Putamen (tissue), 1 donor: ENCODE data around the gene KCND3.

ENCODE experiments used
- DNase-seq: peaks from one replicate; pipeline ENCODE4 v3.0.0-alpha.2; 2016; ENCODE audit warnings: low spot score

KCND3 gene

DNA sequence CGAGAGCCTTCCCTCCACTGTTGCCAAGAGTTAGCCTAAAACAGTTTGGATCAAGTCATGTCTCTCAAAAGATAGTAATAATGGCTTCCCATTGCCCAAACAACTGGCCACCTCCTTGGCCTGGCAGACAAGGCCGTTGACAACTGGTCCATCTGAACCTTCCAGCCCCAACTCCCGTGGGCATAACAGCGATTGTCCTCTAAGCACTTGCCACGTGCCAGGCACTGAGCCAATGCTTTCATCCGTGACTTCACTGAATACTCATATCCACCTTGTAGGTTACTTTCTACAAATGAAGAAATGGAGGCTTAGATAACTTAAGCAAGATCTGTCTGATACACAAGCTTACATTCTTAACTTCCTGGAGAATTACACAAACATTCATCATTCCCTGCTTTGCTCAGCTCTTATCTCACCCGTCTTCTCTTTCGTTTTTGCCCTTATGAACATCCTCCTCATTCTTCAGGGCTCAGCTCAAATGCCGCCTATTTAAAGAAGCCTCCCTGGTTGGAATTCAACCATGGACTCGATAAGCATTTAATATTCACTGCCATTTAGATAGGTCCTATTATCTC, 106.4 kb downstream of the KCND3 start:
- no peak for DNase-seq

DNA sequence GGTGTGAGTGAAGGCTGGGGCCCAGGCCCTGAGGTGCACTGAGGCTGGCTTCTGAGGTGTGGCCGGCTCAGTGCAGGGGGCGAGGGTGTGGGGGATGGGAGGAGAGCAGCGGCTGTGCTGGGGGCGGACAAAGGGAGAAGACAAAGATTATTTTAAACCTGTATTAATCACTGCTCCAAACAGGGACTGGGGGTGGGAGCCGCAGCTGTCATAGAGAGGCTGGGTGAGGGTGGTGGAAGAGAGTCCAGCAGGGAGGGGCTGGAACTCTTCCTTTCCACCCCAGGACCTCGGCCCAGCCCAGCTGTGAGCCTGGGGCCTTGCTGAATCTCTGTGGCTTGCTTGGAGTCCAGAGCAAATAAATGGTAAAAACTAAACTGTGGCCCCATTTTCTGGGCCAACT, 106.9 kb downstream of the KCND3 start:
- no peak for DNase-seq

DNA sequence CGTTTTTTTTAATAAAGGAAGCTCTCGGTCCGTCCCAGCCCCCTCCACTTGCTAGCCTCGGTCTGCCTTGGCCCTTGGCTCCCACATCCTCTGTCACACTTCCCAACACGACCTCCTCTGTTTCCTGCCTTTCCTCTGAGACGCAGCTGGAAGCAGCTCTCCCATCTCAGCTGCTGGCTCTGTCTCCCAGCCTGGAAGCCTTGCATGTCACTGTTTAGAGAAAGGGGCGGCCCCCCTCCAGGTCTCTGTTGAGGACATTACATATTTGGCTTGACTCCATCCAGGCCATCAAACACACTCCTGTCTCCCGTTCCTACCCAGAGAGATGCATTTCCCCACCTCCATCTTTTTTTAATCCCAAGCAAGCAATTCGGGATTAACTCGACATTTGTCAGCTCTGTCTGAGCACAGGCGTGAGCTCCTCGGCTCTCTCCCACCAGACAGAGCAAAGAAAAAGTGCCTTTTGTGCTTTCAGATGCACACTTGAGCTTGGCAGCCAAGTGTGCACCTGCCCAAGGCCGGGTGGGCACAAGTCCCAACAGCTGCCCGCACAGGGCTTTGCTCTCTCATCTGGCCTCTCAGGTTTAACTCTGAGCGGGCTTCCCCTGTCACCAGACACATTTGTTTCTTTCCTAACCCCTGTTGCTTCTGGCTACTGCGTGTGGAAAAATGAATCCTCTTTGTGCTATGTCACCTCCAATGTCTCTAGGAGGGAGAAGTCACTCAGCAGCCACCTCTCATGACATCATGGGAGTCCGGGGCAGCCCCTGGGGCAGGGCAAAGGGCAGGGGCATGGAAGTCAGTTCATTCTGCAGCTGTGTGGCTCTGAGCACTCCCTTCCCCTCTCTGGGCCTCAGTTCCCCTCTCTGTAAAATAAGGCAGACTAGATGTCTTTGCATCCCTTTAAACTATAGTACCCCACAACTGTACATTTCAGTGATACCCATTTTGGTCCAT, 108.3 kb downstream of the KCND3 start:
- DNase-seq, result no peak

DNA sequence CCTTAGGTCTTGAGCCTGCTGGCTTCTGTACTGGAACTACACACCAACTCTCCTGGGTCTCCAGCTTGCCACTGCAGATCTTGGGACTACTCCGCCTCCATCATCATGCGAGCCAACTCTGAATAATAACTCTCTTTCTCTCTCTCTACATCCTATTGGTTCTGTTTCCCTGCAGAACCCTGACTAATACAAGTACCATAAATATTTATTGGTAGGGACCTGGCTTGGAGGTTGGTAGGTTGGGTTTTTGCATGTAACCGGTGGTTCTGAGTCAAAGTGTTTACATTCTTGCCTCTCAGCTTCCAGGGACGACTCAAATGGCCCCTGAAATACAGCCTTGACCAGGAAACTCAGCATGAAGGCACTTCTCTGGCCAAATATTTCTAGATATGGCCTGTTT, 110.4 kb downstream of the KCND3 start:
- DNase-seq, result no peak

DNA sequence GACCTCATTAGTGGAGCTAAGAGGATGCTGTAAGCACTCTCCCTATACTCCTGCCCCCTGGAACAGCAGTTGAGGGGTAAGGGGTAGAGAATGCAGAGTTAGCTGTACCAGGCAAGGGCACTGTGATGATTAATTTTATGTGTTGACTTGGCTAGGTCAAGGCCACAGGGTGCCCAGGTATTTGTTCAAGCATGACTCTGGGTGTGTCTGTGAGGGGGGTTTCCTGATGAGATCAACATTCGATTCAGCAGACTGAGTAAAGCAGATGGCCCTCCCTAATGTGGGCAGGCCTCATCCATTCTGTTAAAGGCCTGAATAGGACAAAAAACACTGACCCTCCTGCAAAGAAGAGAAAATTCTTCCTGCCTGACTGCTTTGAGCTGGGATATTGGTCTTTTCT, 110.8 kb downstream of the KCND3 start:
- no peak for DNase-seq

DNA sequence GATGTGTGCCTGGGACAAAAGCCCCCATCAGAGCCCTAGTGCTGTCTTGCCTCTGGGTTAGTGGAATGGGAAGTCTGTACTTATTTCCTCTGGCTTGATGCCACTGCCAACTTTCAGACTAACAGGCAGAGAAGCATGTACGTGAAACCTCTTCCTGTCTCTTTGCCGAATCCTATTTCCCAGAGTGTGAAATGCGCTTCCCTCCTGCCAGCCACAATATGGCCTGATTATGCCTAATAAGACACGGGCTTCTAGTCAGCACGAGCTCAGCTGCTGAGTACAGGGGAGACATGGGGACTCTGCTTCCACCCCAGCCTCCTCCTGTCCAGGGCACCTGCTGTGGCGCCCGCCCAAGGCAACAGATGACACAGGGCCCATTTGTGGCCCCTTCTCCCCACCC, 111.4 kb downstream of the KCND3 start:
- no peak for DNase-seq

DNA sequence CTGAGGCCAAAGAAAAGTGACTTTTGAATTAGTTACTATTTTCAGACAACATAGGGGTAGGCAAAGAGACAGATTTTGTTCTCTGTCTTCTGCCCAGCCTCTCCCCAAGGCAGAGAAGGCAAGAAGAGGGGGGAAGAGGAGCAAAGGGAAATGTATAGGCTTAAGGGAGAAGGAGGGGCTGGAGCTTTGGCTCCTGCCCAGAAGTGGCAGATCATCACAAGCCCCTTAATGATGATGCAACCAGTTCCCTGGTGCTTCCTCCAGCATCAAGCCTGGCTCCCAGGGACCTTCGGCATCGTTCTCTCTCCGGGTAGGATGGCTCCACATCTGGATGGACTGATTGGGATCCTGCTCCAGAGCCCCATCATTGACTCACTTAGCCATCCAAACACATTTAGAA, 112.8 kb downstream of the KCND3 start:
- DNase-seq, result no peak

DNA sequence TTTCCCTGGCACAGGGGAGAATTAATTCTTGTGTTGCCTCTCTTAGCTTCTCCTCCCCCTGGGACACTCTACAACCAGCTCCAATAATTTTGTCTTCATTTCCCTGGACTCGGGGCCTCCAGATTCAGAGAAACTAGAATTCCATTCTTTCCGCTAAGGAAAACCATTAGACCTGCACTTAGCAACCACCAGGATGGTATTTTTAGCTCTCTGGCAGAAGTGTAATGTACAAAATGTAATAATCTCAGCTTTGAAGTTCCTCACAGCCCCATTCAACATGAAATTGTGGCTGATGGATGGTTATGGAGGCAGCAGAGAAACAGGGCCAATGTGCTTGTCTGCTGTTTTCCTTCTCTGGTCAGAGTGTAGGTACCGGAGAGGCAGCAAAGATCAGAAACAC, 113.8 kb downstream of the KCND3 start:
- DNase-seq, result no peak

DNA sequence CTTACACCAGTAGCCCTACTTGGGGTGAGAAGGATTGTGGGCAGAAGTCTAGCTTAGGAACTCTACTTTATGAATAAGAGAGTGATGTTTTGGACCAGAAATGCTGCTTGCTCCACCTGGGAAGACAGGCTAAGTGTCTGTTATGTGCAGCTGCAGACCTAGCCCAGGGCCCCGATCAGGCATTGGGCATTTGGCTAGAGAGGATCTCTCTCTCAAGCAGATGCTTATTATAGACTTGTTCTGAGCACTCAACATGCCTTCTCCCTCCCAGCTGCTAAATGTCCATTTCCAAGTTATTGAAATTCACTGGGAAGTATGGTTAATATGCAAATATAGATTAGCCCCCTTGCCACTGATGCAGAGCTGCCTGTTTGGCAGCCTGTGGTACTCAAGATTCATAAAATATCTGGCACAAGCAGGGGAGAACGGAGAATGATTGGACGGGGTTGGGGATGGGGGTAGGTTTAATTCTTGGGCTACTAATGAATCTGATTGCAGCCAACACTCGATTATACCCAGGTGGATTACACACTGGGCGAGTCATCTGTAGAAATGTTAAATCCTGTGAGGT, 115.9 kb downstream of the KCND3 start:
- no peak for DNase-seq

DNA sequence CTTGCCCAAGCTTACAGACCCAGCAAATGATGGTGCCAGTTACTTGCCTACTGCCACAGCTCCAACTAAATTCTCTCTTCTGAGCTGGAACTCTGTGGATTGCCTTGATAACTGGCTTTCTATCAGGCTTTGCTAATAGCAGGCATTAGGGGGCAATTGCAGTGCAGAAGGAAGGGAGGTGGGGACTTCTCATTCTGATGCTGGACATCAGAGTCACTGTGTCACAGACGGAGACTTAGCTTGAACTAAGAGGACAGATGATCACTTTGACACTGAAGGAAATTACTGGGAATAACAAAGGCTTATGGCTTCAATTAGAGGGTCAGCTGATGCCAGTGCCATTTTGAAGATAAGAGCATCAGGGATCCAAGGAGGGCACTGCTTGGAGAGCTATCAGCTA, 119.3 kb downstream of the KCND3 start:
- no peak for DNase-seq

DNA sequence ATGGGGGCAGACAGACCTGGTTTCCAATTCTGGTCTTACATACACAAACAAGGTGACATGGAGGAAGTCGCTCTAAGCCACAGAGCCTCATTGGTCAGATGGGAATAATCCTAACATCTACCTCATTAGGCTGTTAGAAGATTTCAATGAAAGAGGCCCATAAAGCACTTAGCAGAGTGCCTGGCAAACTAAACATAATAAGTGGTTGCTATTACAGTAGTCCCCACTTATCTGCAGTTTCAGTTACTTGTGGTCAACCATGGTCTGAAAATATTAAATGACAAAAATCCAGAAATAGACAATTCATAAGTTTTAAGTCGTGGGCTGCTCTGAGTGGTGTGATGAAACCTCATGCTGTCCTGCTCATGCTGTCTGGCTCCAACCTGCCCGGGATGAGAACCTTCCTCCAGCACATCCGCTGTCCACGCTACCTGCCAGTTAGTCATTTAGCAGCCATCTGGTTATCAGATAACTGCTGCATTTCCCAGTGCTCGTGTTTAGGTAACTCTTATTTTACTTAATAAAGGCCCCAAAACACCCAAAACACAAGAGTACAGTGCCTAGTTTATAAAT, 121.5 kb downstream of the KCND3 start:
- DNase-seq, result no peak

DNA sequence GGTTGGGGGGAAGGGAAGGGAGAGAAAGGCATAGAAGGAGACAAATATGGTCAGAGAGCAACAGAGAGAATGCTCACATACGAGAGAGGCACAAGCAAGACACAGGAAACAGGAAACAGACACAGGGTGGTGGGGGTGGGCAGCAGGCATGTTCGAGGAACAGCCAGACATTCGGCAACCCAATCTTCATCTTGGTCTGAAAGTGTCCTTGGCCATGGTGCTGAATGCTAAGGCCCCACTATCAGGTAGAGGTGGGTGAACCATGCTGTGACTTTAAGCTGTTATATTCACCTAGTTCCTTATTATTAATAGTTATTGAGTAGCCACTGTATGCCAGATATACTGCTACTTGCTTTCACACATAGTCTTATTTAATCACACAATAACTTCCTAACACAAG, 124.6 kb downstream of the KCND3 start:
- DNase-seq, result no peak

DNA sequence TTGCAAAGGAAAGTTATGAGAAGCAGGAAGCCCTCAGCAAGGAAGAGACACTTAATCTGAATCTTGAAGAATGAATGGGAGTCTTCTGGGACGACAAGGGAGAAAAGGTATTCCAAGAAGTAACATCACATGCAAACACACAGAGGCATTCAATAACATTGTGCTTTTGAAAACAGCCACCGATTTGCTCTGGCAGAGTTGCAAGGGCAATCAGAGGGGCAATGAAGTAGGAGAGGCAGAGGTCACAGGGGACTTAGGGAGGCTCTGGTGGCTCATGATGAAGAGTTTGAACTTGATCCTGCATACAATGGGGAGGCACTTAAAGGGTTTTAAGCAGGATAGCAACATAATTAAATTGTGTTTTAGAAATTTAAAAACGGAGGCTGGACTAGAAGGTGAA, 126.1 kb downstream of the KCND3 start:
- no peak for DNase-seq

DNA sequence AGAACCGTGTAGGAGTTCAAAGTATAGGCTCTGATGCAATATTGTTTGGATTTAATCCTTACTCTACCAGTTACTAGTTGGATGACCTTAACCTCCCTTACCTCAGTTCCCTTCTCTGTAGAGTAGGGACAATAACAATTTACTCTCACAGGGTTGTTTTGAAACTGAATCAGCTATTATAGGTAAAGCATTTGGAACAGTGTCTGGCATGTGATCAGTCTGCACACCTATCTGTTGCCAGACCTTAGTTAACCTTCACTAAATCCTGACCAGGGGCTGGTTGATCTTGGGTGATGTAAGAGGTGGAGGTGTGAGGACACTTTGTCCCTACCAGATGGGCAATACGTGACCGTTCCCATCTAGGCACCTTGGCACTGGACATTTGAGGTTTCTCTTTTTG, 126.9 kb downstream of the KCND3 start:
- no peak for DNase-seq

DNA sequence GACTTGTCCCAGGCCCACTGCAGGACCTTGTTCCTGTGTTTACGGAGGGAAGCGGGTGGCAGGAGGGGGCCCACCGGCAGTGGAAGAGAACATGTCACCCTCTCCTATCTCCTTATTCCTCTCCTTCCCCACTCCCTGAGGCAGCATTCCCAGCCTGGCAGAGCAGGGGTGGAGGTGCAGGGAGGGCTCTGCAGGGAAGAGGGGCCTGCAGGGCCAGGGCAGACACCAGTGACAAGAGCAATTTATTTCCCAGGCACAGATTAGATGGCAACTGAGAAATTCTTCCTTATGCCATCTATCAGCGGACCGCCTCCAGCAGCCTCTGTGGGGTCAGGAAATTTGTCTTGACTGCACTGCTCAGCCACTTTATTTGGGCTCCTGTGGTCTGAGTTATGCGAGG, 127.9 kb downstream of the KCND3 start:
- DNase-seq, result no peak

DNA sequence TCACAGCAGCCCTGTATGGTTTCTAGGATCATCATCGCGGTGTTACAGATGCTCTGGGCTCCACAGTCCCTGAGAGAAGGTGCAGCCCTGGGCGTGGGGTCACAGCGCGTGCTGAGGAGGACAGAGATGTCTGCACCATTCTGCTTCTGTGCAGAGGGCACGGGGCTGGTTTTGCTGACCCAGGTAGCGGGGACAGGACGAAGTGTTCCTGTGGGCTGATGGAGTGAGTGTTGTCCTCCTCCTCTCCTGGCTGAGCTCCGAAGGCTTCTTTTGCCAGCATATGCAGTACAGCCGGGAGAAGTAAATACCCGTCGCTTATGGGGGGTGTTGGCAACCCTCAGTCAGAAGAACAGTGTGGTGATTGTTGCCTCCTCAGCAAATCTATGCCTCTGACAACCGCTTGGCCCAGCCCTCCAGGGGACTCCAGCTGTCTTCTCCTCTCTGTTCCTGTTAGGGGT, 132.2 kb downstream of the KCND3 start:
- no peak for DNase-seq

DNA sequence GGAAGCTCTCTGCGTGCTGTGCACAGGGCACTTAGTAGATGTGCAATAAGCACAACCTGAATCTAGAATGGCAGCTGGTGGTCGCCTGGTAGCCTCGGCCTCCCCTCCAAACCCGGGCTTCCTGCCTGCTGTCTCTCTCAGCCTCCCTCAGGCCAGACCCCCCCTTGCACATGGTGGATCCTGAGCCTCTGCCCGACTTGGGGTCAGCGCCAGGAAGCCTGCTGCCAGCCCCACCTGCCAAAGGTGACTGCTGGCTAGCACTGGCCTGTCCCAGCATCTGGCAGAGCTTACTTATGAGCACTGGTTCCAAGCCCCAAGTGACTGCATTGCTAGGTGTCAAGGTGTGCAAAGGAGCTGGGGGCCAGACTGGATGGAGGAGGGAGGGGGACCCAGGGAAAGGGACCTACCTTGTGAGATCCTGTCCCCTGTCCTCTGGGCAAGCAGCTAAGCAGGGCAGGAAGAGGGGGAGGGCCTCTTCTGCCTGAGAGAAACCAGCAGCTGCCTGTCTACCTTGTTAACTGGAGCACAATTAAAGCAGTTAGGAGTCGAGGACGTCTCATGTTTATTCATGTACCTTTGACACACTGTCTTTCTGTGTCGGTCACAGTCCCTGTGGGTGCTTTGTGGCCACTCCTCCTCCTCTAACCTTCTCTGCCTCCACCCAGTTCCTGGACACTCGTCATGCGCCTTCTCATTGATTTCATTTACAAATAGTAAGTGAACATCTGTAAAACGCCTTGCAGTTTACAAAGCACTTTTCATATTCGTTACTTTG, 132.9 kb downstream of the KCND3 start:
- no peak for DNase-seq

DNA sequence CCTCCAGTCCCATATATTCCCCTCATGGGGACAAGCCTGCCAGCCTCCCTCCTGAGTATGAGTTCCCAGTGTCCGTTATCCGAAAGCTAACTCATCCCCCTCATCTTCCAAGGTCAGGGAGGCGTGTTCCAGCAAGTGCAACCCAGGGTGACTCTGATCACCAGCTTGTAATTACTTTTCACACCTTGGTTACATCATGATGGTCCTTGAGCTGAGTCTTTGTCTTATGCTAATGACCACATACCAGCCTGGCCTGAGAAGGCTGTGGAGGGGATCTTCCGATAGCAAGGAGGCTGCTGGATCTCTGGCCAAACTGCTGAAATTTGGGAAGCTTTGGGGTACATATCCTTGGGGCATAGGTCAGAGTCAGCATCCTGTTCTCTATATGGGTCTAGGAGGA, 134.2 kb downstream of the KCND3 start:
- no peak for DNase-seq

DNA sequence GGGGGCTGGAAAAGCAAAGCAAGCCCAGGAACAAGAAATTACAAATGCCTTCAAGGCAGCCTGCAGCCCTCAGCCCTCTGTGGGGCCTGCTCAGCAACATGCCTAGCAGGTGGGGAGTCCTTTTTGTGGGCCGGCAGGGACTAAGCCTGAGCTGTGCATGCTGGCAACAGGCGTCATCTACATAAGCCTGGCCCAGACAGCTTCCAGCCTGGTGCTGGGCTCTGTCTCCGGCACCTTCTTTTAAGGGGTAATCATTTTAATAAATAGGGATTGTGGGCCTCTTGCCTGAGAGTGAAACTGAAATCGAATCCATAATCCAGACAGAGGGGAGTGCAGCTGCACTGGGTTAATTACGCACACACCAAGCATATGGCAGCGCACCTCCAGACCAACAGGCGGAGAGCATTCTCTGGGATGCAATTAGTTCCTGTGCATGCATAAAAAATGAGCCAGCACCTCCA, 137.2 kb downstream of the KCND3 start:
- DNase-seq, result no peak

DNA sequence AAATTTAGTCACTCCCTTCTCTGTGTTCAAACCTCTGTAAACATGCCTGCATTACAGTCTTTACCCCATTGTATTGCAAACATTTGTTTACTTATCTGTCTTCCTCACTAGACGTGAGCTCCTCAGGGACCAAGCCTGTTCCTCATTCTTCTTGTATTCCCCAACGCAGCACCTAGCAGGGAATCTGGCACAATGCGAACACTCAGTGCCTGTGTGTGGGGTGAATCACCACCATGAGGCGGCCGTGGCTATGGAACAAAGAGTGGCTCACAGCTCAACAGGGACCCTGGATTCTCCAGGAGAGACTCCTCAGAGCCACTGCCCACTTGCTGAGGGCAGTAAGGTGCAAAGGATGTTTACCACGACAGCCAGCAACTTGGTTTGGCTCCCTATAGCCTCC, 137.9 kb downstream of the KCND3 start:
- DNase-seq, result no peak

DNA sequence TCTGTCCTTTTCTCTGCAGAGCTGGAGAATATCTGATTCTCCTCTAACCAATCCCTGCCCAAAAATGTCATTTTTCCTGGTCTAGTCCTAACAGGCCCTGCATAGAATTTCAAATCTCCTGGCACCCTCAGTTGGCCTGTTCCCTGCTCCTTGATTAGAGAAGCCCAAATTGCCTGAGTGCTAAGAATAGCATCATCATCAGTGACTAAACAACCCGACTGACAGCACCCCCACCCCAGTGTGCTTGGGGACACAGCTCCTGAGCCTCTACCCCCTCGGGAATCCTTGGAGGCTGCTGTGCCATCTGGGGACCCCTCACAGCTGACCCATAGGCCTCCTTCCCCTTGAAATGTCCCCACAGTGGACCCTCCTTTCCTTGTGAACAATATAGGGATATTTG, 139.4 kb downstream of the KCND3 start:
- DNase-seq, result no peak
